Activated CD4-positive, alpha-beta T cell treated with anti-CD3 and anti-CD28 coated beads for 4 hours (primary cell): ENCODE results near the gene SPNS3.

Experiments used
- DNase-seq, 2 donors: peaks; one replicate each; pipeline ENCODE4 v3.0.0-alpha.2; 2020

Gene SPNS3

DNA sequence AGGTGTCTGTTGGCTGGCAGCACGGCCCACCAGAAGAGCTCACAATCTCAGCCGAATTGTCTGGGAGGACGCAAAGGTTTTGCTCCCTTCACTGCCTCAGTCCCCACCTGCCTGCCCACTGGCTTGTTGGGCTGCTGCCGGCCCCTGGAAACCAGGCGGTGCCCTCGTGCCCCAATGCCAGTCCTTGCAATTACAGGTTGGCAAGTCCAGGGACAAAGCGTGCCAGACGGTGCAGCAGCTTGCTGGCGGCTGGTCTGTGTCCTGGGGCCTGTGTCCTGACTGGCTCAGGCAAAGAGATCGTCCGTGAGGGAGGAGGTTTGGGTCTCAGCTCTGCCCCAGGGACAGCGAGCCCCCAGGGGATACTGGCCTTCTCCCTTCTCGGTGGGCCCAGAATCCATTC is 40.4 kb downstream of the SPNS3 start:
- DNase-seq = no peak

- no peak for DNase-seq
Observed at GRCh38 chr17:4475001-4475400, 41.3 kb downstream of the SPNS3 start.

- no peak for DNase-seq
Observed at GRCh38 chr17:4475463-4475862, 41.7 kb downstream of the SPNS3 start.

DNA sequence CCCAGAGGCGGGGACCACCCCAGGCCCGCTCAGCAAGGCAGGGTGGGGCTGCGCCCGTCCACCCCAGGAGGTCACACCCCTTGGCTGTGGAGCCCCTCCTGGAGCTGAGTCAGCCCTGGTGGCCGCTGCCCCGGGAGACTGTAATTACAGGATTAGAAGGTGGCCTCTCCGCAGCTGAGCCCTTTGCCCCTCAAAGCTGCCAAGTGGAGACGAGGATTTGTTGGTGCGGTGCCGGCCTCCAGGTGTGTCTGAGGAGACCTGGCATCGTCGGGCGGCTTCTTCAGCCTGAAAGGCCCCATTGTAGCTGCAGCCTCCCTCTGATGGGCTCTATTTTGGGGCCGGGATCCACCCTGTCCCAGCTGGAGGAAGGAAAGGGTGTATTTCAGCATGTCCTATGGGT is 42.3 kb downstream of the SPNS3 start:
- DNase-seq = no peak

- no peak for DNase-seq
Observed at GRCh38 chr17:4476511-4477070, 42.9 kb downstream of the SPNS3 start.

DNA sequence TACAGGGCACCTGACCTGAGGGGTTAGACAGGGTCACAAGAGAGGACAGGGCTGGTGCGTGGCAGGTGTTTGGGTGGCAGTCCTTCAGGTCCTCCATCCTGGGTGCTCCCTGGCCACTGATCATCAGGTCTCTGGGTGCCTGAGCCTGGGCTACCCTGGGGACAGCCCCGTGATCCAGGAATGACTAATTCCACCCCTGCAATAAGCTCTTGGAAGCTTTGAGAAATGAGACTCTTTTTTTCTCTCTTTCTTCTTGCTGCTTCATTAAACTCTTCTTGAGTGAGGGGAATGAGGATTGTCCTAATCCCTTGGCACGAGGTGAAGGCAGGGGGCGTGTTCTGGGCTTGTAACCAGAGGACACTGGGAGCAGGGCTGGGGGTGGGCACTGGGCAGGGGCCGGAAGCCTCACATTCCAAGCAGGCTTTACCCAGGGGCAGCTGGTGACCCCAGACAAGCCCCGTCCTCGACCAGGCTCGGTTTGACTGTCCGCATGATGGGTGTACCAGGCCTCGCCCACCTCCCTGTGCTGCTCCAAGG is 43.6 kb downstream of the SPNS3 start:
- no peak for DNase-seq

DNA sequence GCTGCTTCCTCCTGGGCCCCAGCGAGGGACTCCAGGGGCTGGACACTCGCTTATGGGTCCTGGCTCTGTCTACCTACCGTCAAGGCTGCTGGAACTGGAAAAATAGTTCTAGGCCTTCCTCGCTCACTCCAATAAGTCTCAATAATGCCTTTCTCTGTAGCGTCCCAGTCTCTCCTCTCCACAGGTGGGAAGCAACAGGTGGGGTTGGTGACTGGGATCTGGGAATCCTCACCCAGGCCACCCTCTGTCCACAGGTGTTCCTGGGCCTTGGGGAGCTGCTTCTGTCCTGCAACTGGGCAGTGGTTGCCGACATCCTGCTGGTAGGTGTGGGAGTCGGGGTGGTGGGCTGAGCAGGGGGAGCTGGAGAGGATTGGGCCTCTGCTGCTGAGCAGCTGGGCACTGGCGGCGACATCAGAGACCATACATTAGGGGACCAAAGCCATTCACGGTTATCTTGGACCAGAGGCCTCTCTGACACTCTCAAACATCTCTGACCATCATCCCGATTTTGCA is 44.6 kb downstream of the SPNS3 start:
- DNase-seq = no peak

GRCh38 chr17:4479340-4479981 is 45.7 kb downstream of the SPNS3 start:
- DNase-seq = no peak

DNA sequence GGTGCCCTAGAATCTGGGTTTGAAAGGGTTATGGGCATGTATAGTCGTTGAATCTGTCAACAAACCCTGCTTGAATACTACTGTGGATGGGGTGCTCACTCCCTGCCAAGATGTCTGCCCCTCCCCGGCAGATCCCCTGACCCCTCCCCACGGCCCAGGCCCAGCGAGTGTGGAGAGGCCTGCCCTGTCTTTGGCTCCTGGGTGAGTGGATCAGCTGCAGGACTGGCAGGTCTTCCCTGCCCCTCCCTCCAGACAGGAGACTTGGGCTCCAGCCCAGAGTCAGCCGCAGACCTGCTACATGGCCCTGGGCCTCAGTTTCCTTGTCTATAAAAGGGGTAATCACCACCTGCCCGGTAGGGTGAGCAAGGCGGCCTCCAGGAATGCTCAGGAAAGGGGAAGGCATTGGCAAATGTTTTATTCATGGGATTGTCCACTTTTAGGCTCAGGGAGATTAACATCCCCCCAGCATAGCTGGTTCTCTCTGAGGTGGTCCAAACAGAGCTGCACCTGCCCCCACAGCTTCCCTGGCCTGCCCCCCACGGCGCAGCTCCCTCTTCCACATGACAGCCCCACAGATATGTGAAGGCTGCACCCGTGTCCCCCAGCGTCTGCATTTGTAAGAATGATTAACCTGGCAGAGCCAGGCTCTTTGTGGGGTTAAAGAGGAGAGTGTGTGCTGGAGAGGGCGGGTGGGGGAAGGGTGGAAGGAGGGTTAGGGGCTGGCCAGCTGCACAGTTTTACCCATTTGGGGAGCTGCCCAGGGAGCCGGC is 46.4 kb downstream of the SPNS3 start:
- no peak for DNase-seq

DNA sequence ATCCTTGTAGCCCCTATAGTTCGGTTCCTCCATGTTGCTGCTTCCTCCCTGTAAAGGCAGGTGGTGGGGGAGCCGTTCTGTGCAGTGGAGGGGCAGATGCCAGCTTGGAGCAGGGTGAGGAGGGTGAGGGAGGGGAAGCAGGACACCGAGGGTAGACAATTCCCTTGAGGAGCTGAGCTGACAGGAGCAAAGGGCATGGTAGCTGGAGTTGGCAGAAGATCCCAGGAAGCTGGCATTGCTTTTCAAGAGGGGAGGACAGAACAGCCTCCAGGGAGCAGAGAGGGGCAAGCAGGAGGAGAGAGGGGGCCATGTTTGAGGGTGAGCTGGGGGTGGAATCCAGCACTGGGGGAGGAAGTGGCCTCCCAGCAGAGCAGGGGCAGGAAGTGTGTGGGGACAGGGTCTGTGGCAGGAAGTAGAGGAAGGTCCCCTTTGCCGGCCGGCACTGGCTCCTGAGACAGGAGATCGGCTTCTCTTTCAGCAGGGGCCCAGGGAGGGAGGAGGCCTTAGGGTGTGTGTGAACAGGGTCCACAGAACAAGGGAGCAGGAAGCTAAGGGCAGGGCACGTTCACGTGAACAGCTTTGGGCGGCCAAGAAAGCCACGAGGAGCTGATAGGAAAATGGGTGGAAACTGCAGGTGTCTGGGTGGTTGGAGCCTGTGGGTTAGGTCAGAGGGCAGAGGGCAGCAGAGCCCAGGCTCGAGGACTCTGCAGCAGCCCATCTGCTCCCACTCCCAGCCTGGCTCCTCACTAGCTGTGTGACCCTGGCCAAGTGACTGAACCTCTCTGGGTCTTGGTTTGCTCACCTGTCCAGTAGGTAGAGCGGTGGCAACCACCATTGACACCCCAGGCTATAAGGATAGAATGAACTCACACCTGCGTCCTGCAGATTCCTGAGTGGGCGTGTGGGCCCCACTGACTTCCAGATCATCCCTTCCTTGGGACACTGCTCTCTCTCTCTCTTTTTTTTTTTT is 47.5 kb downstream of the SPNS3 start:
- peak in 1 of 2 donors; percentile 23 for DNase-seq

GRCh38 chr17:4482338-4483011 is 48.7 kb downstream of the SPNS3 start:
- no peak for DNase-seq

- DNase-seq = no peak
Observed at GRCh38 chr17:4483012-4483840, 49.5 kb downstream of the SPNS3 start.

DNA sequence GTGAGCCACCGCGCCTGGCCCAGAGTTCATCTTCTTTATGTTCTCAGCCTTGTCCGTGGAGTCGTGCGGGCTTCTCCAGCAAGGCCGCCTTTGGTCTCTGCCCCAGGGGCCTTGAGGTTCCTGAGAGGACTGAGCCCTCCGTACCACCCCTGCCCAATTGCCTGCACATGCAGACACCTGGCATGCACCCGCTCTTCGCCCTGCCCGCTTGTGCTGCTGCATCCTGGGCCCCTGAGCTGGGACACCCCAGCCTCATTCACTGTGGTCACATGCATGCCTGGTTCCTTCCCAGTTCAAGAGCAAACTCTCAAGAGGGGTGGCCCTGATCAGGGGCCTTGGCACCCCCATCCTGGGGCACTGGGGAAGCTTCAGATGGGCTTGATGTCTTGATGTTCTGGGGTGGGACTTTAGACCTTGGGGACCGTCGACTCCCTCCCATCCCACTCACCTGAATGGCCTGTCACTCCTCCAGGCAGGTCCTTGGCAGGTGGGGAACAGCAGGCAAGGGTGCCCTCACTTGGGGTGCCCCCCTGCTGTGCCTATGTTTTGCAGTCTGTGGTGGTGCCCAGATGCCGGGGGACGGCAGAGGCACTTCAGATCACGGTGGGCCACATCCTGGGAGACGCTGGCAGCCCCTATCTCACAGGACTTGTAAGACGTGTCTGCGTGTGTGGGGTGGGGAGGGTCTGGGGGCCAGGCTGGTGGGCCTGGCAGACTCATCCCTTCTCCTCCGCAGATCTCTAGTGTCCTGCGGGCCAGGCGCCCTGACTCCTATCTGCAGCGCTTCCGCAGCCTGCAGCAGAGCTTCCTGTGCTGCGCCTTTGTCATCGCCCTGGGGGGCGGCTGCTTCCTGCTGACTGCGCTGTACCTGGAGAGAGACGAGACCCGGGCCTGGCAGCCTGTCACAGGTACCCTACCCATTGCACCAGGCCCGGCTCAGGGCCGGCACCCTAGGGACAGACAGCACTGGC is 52.2 kb downstream of the SPNS3 start:
- peak; percentile 52 for DNase-seq

- no peak for DNase-seq
Observed at GRCh38 chr17:4487296-4487695, 53.6 kb downstream of the SPNS3 start.

DNA sequence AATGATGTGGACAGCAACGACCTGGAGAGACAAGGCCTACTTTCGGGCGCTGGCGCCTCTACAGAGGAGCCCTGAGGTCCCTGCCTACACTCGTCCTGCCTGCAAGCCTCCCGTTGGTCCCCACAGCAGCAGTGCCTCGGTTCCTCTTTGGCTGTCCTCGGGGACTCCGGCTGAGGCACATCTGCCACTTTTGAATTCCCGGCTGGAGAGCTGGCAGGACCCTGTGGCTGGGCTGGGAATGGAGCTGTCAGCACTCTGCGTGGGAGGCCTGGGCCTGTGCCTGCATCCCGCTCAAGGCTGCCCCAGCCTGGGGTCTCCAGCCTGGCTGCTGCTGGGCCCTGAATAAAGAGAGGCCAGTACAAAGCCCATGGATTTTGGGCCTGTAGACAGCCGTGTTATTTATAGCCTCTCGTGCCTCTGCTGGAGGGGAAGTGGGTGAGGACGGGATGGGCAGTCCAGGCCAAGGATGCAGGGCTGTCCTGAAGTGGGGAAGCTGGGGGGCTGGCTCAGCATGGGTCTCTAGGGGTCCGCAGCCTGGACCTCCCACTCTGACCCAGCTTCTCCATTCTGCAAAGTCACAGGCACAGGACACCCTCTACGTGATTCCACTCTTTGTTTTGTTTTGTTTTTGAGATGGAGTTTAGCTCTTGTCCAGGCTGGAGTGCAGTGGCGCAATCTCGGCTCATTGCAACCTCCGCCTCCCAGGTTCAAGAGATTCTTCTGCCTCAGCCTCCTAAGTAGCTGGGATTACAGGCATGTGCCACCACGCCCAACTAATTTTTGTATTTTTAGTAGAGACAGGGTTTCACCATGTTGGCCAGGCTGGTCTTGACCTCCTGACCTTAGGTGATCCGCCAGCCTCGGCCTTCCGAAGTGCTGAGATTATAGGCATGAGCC is 54.3 kb downstream of the SPNS3 start:
- DNase-seq = no peak

GRCh38 chr17:4488989-4489595 is 55.4 kb downstream of the SPNS3 start:
- no peak for DNase-seq

- no peak for DNase-seq
Observed at GRCh38 chr17:4490109-4490591, 56.4 kb downstream of the SPNS3 start.

GRCh38 chr17:4490637-4491061 is 56.9 kb downstream of the SPNS3 start:
- DNase-seq = no peak
